Effector memory CD4-positive, alpha-beta T cell (primary cell): ENCODE measurements around the gene TPRKB.
"Not testable (repeated sequence)": the region's sequence is repeated elsewhere in the genome, so short reads cannot be mapped to it uniquely, and the experiment has no call there.

Source experiments
- DNase-seq, 3 donors: peaks; one replicate each; pipeline ENCODE4 v3.0.0-alpha.2; 2020
- H3K27ac ChIP-seq: 2 replicates; pipeline ENCODE4 v1.7.0; 2013; ENCODE audit warnings: mild to moderate bottlenecking, low read length, moderate library complexity; ENCODE audit not compliant: insufficient read depth, poor library complexity, severe bottlenecking
- H3K27me3 ChIP-seq: replicated peaks from 2 replicates; pipeline ENCODE4 v1.7.0; 2013; ENCODE audit warnings: mild to moderate bottlenecking, low read length; ENCODE audit not compliant: insufficient read depth, control insufficient read depth, poor library complexity, severe bottlenecking
- H3K36me3 ChIP-seq: 2 replicates; pipeline ENCODE4 v1.7.0; 2013; ENCODE audit warnings: mild to moderate bottlenecking, low read length, moderate library complexity; ENCODE audit not compliant: control insufficient read depth, insufficient read depth
- H3K4me1 ChIP-seq: 2 replicates; pipeline ENCODE4 v1.7.0; 2013; ENCODE audit warnings: low read length, mild to moderate bottlenecking; ENCODE audit not compliant: control insufficient read depth, insufficient read depth, poor library complexity, severe bottlenecking
- H3K4me3 ChIP-seq: 2 replicates; pipeline ENCODE4 v1.7.0; 2013; ENCODE audit warnings: low read length, low read depth, mild to moderate bottlenecking; ENCODE audit not compliant: insufficient read depth, poor library complexity, severe bottlenecking
- H3K9me3 ChIP-seq: 2 replicates; pipeline ENCODE4 v1.7.0; 2013; ENCODE audit warnings: mild to moderate bottlenecking, low read length, moderate library complexity; ENCODE audit not compliant: control insufficient read depth

TPRKB gene

DNA sequence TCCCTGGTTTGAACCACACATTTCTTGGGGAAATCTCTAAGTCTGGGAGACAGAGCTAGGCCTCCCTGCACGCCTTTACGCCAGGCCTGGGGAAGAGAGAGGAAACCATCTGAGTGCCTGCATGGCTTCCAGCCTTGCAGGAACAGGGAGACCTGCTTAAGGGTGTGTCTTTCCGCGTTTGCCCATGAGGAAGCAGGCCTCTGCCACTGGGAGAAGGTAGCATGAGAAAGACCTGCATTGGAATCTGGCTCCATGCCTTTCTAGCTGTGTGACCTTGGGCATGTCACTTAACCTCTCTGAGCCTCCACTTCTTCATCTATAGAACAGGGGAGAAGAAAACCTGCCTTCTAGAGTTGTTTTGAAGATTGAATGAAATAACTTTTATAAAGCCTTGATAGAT lies 19.4 kb downstream of the TPRKB start:
- not testable (repeated sequence) for H3K9me3 ChIP-seq, DNase-seq, H3K36me3 ChIP-seq, H3K4me3 ChIP-seq, H3K4me1 ChIP-seq, H3K27ac ChIP-seq, H3K27me3 ChIP-seq

DNA sequence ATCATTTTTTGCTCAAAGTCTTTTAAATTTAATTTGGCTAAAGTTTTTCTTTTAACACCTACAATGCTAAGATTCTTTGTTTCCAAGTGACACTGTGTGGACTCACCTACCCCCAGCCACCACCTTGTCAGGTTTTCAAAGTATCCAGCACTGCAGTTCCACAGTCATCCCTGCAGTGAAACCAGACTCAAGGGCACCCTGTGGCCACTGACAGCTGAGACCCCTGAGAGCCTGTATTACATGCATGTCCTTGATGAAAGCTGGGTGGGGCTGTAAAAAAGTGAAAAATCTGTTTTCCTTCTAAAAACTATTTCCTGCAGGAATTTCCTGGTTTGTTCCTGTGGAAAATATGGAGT lies 19.9 kb downstream of the TPRKB start:
- Histone ChIP-seq H3K9me3 (no peaks in the 10 kb centered on the region), H3K36me3 (no peaks in the 10 kb centered on the region), H3K27me3 (no peaks in the 10 kb centered on the region), H3K4me3 (no peak overlapping the region), H3K4me1 (no peaks in the 10 kb centered on the region), H3K27ac (no peak overlapping the region)
- DNase-seq = no peak

DNA sequence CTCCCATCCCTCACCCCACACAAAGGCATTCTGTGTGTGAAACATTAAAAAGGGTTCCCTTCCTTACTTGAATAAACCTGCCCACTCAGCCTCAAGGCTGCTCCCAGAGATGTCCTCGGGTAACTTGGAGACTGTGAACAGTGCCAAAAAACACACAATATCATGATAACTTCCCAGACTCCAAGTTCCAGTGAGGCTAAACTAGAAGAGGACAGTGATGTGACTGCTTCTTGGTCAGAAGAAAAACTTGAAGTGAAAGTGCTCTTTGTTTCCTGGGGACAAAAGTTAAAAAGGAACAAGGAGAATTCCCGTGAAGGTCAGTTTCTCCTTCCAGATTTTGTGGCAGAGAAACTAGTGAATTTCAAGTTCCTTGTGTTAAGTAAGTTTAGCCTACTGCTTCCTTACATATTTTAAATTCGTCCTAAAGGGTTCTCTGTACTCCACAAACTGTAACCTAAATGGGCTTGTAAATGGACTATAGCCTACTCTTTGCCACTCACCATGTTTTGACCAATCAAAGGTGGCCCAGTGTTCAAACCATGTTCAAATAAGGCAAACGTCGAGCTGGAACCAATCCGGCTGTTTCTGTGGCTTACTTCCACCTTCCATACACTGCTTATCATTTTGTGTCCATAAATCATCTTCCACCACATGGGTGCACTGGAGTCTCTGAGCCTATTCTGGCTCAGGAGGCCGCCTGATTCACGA lies 20.4 kb downstream of the TPRKB start:
- no peaks in the 10 kb centered on the region for H3K36me3 ChIP-seq
- no peak for DNase-seq
- H3K27ac ChIP-seq = no peak overlapping the region
- H3K27me3 ChIP-seq = no peaks in the 10 kb centered on the region
- no peaks in the 10 kb centered on the region for H3K4me1 ChIP-seq
- no peaks in the 10 kb centered on the region for H3K9me3 ChIP-seq
- no peak overlapping the region for H3K4me3 ChIP-seq

DNA sequence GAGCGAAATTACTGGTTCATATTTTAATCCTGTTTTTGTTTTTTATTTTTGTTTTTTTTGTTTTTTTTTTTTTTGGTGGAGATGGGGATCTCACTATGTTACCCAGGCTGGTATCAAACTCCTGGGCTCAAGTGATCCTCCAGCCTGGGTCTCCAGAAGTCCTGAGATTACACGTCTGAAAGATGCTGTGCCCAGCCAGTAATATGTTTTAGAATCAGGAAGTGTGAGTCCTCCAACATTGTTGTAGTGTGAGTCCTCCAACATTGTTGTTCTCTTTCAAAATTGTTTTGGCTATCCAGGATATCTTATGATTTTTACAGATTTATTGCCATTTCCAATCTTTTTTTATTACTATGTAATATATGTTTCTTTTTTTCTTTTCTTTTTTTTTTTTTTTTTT lies 23.1 kb downstream of the TPRKB start:
- no peak overlapping the region for H3K4me3 ChIP-seq
- DNase-seq = no peak
- H3K9me3 ChIP-seq = no peaks in the 10 kb centered on the region
- no peaks in the 10 kb centered on the region for H3K27me3 ChIP-seq
- no peaks in the 10 kb centered on the region for H3K4me1 ChIP-seq
- H3K27ac ChIP-seq = no peak overlapping the region
- H3K36me3 ChIP-seq = no peaks in the 10 kb centered on the region

DNA sequence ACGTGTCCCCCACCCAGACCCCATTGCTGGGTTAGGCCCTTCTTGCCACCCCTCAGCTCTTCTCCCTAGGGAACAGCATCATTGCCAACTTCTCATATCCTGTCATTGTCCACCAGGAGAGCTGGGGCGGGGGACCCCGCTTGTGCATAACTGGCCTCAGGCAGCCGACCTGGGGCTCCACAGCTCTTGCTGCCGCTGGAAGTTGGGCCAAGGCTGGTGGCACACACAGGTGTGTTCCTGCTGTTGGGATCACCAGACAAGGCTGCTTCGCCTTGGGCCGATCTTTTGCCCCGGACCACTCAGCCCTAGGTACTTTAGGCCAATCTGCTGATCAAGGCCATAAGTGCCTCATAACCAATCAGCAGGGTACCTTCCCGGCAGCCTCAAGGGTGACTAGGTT lies 28.6 kb downstream of the TPRKB start:
- H3K4me1 ChIP-seq = no peaks in the 10 kb centered on the region
- no peak overlapping the region for H3K27ac ChIP-seq
- H3K36me3 ChIP-seq = no peaks in the 10 kb centered on the region
- DNase-seq = no peak
- H3K27me3 ChIP-seq = no peaks in the 10 kb centered on the region
- H3K9me3 ChIP-seq = no peaks in the 10 kb centered on the region
- H3K4me3 ChIP-seq = no peak overlapping the region

DNA sequence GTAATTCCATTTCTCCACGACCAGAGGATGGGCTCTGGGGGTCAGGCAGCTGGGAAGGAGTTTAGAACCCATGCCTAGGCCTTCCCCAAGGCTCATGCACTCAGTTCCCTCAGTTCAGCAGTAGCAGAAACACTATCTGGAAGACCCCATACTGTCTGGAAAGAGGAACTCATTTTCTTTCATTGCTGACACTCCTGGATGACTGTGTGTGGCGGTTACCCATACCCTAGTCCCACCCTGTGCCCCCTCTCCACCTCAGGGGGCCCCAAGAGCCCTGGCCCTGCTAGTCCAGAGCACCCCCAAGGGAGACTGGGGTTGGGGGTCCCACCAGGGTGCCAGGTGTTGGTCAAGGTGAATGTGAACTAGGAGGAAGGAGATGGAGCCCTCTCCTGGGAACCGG lies 29.5 kb downstream of the TPRKB start:
- Histone ChIP-seq H3K4me1 (no peaks in the 10 kb centered on the region), H3K4me3 (no peak overlapping the region), H3K27ac (no peak overlapping the region), H3K27me3 (no peaks in the 10 kb centered on the region), H3K36me3 (no peaks in the 10 kb centered on the region), H3K9me3 (no peaks in the 10 kb centered on the region)
- DNase-seq = no peak

DNA sequence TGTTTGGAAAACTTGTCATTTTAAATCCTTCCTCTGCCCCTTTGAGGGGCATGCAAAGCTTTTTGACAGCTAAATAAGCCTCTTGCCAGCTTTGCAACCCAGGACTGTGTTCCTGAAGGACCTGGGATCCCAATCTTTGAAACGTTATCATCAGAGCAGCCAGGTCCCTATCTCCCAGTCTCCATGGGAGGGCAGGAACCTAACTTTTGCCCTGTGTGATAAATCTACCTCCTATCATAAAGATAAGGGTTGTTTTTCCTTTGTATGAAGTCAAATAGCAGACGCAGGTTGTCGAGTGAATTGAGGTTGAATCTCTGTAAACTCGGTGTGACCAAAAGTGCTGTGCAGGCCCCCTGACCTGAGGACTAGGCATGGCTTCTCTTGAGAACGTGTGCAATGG lies 30.1 kb downstream of the TPRKB start:
- Histone ChIP-seq H3K4me3 (no peak overlapping the region), H3K36me3 (no peaks in the 10 kb centered on the region), H3K4me1 (no peaks in the 10 kb centered on the region), H3K27me3 (no peaks in the 10 kb centered on the region), H3K9me3 (no peaks in the 10 kb centered on the region), H3K27ac (no peak overlapping the region)
- no peak for DNase-seq

DNA sequence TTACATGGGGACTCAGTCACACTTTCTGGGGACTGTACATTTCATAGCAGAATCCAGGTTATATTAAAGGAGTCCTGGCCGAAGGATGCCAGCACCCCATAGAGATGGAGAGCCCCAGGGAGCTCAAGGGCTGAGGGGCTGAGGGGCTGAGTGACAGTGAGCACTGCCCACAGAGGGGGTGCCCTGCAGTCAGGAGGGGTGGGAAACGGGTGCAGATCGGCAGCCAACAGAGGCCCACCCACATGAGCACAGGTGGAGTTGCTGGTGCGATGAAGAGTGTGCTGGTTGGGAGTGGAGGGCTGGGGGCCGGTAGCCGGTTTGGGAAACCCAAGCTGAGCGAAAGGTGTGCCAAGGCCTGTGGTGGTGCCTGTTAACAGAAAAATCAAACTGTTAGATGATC lies 32.1 kb downstream of the TPRKB start:
- H3K36me3 ChIP-seq = no peaks in the 10 kb centered on the region
- DNase-seq = no peak
- H3K9me3 ChIP-seq = no peaks in the 10 kb centered on the region
- H3K27me3 ChIP-seq = no peaks in the 10 kb centered on the region
- no peak overlapping the region for H3K27ac ChIP-seq
- no peak overlapping the region for H3K4me3 ChIP-seq
- H3K4me1 ChIP-seq = no peaks in the 10 kb centered on the region

DNA sequence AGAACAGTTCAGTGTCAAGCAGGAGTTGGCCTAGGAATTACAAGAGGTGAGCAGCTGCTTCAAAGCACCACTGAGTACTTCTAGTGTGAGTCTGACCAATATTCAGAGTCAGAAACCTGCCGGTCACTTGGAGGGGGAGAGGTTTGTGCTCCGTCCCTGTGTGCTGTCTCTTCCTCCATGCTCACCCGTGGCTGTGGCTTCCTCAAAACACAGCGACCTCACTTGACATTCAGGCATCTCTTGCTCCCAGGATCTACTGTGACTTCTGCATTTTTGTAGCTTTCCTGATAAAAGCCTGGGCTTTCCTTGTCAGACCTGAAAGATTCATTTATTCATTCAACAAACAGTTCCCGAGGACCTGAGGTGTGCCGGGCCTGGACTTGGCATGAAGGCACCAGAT lies 32.9 kb downstream of the TPRKB start:
- no peak for DNase-seq
- H3K4me3 ChIP-seq = no peak overlapping the region
- no peaks in the 10 kb centered on the region for H3K4me1 ChIP-seq

DNA sequence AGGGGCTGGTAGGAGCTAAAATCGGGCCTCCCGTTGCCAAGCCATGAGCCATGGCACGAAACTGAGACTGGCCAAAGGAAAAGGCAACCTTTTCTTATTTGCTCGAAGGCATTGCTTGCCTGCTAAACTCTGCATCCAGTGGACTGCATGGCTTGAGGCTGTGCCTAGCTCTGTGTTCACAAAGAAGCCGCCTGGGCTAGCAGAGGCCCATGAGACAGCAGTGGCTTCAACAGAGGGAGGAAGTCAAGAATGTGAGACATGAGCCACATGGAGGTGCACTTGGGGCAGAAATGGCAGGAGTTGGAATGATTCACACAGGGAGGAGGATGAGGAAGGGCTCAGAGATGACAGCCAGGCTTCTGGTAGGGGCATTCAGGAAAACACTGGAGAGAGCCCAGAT lies 33.5 kb downstream of the TPRKB start:
- Histone ChIP-seq H3K4me3 (no peak overlapping the region), H3K27me3 (no peaks in the 10 kb centered on the region), H3K27ac (no peak overlapping the region), H3K9me3 (no peaks in the 10 kb centered on the region), H3K4me1 (no peaks in the 10 kb centered on the region), H3K36me3 (no peaks in the 10 kb centered on the region)
- no peak for DNase-seq

More for the DNA sequence above, 32.9 kb downstream of the TPRKB start:
- Histone ChIP-seq H3K9me3 (no peaks in the 10 kb centered on the region), H3K36me3 (no peaks in the 10 kb centered on the region), H3K27me3 (no peaks in the 10 kb centered on the region), H3K27ac (no peak overlapping the region)
